Spleen (tissue), 11 donors: ENCODE data around the gene CNDP1. TPM values are rescaled to one million over a fixed set of nuclear protein-coding genes. Genes with fewer than 3 reads are reported as not detected.

Experiments
- DNase-seq: peaks from one replicate; pipeline ENCODE4 v3.0.0-alpha.2; 2020
- H3K27ac ChIP-seq, 8 donors: fragments of 200-600 bp; sonication (generic) in 7 of 8; 1 replicate in 4 of 8; 2 replicates in 4 of 8; pipeline versions ENCODE4 v1.5.0 to v1.8.0; 2016 to 2021; ENCODE audit warnings: inconsistent platforms in 4 of 8, mild to moderate bottlenecking in 4 of 8, moderate library complexity in 1 of 8
- H3K27me3 ChIP-seq, 7 donors: fragments of 200-600 bp; sonication (generic) in 6 of 7; replicated peaks in 1 of 7; 1 replicate in 4 of 7; 2 replicates in 3 of 7; pipeline versions ENCODE4 v1.5.0 to v1.8.0; 2016 to 2021; ENCODE audit warnings: inconsistent platforms in 3 of 7, mild to moderate bottlenecking in 1 of 7
- H3K36me3 ChIP-seq, 6 donors: fragments of 200-600 bp; sonication (generic) in 5 of 6; 1 replicate in 4 of 6; 2 replicates in 2 of 6; pipeline versions ENCODE4 v1.5.0 to v1.8.0; 2016 to 2021; ENCODE audit warnings: inconsistent platforms in 2 of 6
- H3K4me1 ChIP-seq, 6 donors: fragments of 200-600 bp; sonication (generic) in 5 of 6; 1 replicate in 3 of 6; 2 replicates in 3 of 6; pipeline versions ENCODE4 v1.5.0 to v1.8.0; 2016 to 2021; ENCODE audit warnings: inconsistent platforms in 3 of 6
- H3K4me3 ChIP-seq, 8 donors: fragments of 200-600 bp; sonication (generic) in 7 of 8; 1 replicate in 4 of 8; 2 replicates in 4 of 8; pipeline versions ENCODE4 v1.5.0 to v1.8.0; 2016 to 2021; ENCODE audit warnings: inconsistent platforms in 4 of 8, mild to moderate bottlenecking in 4 of 8, moderate library complexity in 2 of 8
- H3K9me3 ChIP-seq, 8 donors: fragments of 200-600 bp; sonication (generic) in 7 of 8; 1 replicate in 4 of 8; 2 replicates in 4 of 8; pipeline versions ENCODE4 v1.5.0 to v1.8.0; 2016 to 2021; ENCODE audit warnings: inconsistent platforms in 4 of 8
- POLR2A ChIP-seq, 3 donors: fragments of 450-650 bp; IDR thresholded peaks; one replicate each; pipeline ENCODE4 v1.5.1; 2017; ENCODE audit warnings: antibody characterized with exemption in 3 of 3, mild to moderate bottlenecking in 1 of 3
- POLR2AphosphoS5 ChIP-seq, 3 donors: sonication (generic); formaldehyde crosslinking; IDR thresholded peaks; one replicate each; pipeline ENCODE4 v1.5.1; 2017; ENCODE audit warnings: antibody characterized with exemption in 3 of 3
- WGBS, 5 donors: extraction: QIAGEN DNeasy Blood & Tissue Kit in 3 of 5; methylation state at CpG; one replicate each; pipeline versions ENCODE4 v1.1.5 to v1.1.7; 2013 to 2018; 5-methylcytosine and 5-hydroxymethylcytosine counted together
- intact Hi-C: fragments of 100-400 bp; cut with DNase I; formaldehyde crosslinking; loops from one replicate; pipeline ENCODE4 v1.15.0; 2023; ENCODE audit warnings: low total_unique reads
- polyA plus RNA-seq, 3 donors: library from polyadenylated mRNA; stranded (reverse); fragments of 200-250 nt; gene quantifications; one replicate each; pipeline ENCODE4 v1.2.1, GENCODE V29; 2013
- total RNA-seq, 7 donors: library from RNA; depleted of rRNA in 3 of 7; stranded (reverse); fragments of >200 nt in 3 of 7; fragmentation: NEBNext Ultra II Directional in 4 of 7; extraction: Animal tissue kit (Norgen Biotek cat#: 25700) in 4 of 7; gene quantifications; one replicate each; pipeline versions ENCODE4 v1.1.0 to v1.2.1, GENCODE V29; 2016 to 2021
- TF ChIP-seq, protein P1 (sequence below), 11 experiments: fragments of 200-600 bp in 7 of 11; fragments of 450-650 bp in 4 of 11; sonication (generic) in 4 of 11; IDR thresholded peaks in 8 of 11; conservative IDR thresholded peaks in 3 of 11; 1 replicate in 7 of 11; 2 replicates in 4 of 11; pipeline versions ENCODE4 v1.4.0 to v1.8.0; 2016 to 2021; ENCODE audit warnings: antibody characterized with exemption in 11 of 11, inconsistent platforms in 4 of 11, mild to moderate bottlenecking in 1 of 11
- donor health status: healthy with polysubstance abuse.
- donor health status: DM: no; HTN: no; CAD: no; lungs with moderate emphysema.
- donor health status: DM: no; HTN: no; CAD: no.
- donor health status: Bipolar disorder and iron deficiency.
- donor health status: healthy.
- donor health status: DM: no; HTN: no; CAD: no.
- donor health status: DM: yes; HTN: yes; CAD: no.

The CNDP1 gene
- total and polyA plus RNA-seq, 10 donors = 0.03 to 0.59 (median 0.18) TPM; not detected in 2

DNA sequence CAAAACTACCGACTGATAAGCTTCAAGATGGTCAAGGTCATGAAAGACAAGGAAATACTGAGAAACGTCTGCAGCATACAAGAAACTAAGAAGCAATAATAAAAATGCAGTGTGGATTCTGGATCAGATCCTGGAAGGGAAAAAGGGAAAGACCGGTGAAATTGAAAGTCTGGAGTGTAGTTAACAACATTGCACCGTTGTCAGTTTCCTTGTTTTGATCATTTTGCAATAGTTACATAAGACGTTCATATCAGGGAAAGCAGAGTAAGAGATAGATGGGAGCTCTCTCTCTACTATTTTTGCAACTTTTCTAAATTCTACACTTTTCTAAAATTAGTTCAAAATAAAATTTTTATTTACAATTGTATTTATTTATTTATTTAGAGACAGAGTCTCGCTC lies 48.3 kb downstream of the CNDP1 start:
- Histone ChIP-seq H3K27ac (no peak overlapping the region), H3K4me3 (no peak overlapping the region), H3K36me3 (no peaks in the 10 kb centered on the region), H3K4me1 (peaks cover 0 to 24% (median 9%) of the 10 kb centered on the region in 6 donors), H3K9me3 (no peaks in the 10 kb centered on the region), H3K27me3 (no peaks in the 10 kb centered on the region)
- WGBS, 5 donors = 40 to 65% (median 54%) methylated on average over 6 of the region's 6 CpGs
- TF ChIP-seq POLR2A (IDR thresholded peaks at IDR 0.05) (no peak), POLR2AphosphoS5 (IDR thresholded peaks at IDR 0.05) (no peak)
- TF ChIP-seq, protein P1, sequence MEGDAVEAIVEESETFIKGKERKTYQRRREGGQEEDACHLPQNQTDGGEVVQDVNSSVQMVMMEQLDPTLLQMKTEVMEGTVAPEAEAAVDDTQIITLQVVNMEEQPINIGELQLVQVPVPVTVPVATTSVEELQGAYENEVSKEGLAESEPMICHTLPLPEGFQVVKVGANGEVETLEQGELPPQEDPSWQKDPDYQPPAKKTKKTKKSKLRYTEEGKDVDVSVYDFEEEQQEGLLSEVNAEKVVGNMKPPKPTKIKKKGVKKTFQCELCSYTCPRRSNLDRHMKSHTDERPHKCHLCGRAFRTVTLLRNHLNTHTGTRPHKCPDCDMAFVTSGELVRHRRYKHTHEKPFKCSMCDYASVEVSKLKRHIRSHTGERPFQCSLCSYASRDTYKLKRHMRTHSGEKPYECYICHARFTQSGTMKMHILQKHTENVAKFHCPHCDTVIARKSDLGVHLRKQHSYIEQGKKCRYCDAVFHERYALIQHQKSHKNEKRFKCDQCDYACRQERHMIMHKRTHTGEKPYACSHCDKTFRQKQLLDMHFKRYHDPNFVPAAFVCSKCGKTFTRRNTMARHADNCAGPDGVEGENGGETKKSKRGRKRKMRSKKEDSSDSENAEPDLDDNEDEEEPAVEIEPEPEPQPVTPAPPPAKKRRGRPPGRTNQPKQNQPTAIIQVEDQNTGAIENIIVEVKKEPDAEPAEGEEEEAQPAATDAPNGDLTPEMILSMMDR (IDR thresholded peaks at IDR 0.05 in 8 of 11, conservative IDR thresholded peaks at IDR 0.05 in 3 of 11) = no peak
- no peak for DNase-seq
- intact Hi-C loops = no loop called here

GRCh38 chr18:74587441-74587840 lies 53.1 kb downstream of the CNDP1 start:
- Histone ChIP-seq H3K36me3 (peaks cover 0 to 4% (median 0%) of the 10 kb centered on the region in 6 donors), H3K27ac (peak overlapping the region in 3 of 8 donors; percentile 5 to 18 (median 9)), H3K9me3 (no peaks in the 10 kb centered on the region), H3K27me3 (no peaks in the 10 kb centered on the region), H3K4me3 (no peak overlapping the region), H3K4me1 (peaks cover 0 to 50% (median 9%) of the 10 kb centered on the region in 6 donors)
- intact Hi-C loops = no loop called here
- no peak for DNase-seq
- 53 to 69% (median 60%) methylated on average over 8 of the region's 8 CpGs for WGBS, 5 donors
- TF ChIP-seq POLR2A (IDR thresholded peaks at IDR 0.05) = no peak
- TF ChIP-seq POLR2AphosphoS5 (IDR thresholded peaks at IDR 0.05) = no peak
- TF ChIP-seq, protein P1 (IDR thresholded peaks at IDR 0.05 in 8 of 11, conservative IDR thresholded peaks at IDR 0.05 in 3 of 11) = no peak

DNA sequence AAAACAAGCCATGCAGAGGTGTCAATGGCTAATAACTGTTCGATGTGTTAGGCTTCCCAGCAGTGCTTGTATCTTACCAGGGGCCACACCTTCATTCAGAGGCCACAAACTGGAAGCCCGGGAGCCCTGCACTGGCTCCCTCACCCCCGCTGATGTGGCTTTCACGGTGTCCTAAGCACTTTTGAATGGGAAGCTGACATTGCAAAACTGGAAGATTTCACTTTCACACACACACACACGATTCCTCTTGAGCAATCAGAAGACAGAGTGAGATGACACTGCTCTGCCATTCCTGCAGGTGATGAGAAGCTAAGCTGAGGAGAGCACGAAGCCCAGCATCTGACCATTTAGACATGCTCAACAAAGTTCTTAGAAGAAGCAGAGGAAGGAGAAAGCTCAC lies 54.7 kb downstream of the CNDP1 start:
- H3K4me1 ChIP-seq = peaks cover 0 to 53% (median 8%) of the 10 kb centered on the region in 6 donors
- TF ChIP-seq, protein P1 (IDR thresholded peaks at IDR 0.05 in 8 of 11, conservative IDR thresholded peaks at IDR 0.05 in 3 of 11) = no peak
- TF ChIP-seq POLR2AphosphoS5 (IDR thresholded peaks at IDR 0.05) = peak in 1 of 3 donors; percentile 58
- intact Hi-C loops = no loop called here
- H3K27ac ChIP-seq = peak overlapping the region in 7 of 8 donors; percentile 24 to 85 (median 81)
- H3K9me3 ChIP-seq = no peaks in the 10 kb centered on the region
- H3K27me3 ChIP-seq = no peaks in the 10 kb centered on the region
- WGBS, 5 donors = 28 to 64% (median 36%) methylated on average over 6 of the region's 6 CpGs
- no peak overlapping the region for H3K4me3 ChIP-seq
- no peak for DNase-seq
- peaks cover 0 to 19% (median 4%) of the 10 kb centered on the region in 6 donors for H3K36me3 ChIP-seq

DNA sequence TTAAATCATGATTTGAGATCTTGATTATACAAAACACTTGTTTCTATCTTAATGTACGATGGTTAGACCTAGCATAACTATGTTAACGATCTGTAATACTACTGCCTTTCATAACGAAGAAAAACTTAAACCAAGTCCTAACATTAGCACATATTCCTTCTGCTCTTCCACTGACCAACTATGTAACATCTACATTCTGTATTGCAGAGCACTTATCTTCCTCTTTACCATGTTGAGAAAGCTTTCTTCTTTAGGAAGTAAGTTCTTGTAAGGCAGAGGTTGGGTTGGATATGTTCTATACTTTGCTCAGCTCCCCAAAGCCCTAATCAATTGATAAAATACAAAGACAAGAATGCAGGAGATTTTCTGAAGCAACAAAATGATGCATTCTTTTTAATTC lies 55.5 kb downstream of the CNDP1 start:
- peak overlapping the region in 7 of 8 donors; percentile 24 to 85 (median 81) for H3K27ac ChIP-seq
- no peaks in the 10 kb centered on the region for H3K27me3 ChIP-seq
- DNase-seq = no peak
- intact Hi-C loops = no loop called here
- H3K4me1 ChIP-seq = peaks cover 0 to 61% (median 14%) of the 10 kb centered on the region in 6 donors
- 49 to 79% (median 61%) methylated on average over 3 of the region's 3 CpGs for WGBS, 5 donors
- H3K36me3 ChIP-seq = peaks cover 0 to 27% (median 4%) of the 10 kb centered on the region in 6 donors
- H3K9me3 ChIP-seq = peaks cover 0 to 3% (median 0%) of the 10 kb centered on the region in 8 donors
- TF ChIP-seq, protein P1 (IDR thresholded peaks at IDR 0.05 in 8 of 11, conservative IDR thresholded peaks at IDR 0.05 in 3 of 11) = no peak
- TF ChIP-seq POLR2A (IDR thresholded peaks at IDR 0.05) = no peak
- TF ChIP-seq POLR2AphosphoS5 (IDR thresholded peaks at IDR 0.05) = no peak
- no peak overlapping the region for H3K4me3 ChIP-seq
